SW480 (cell line): ENCODE results near the gene KCNMB1.

Source experiments
- DNase-seq: peaks from one replicate; pipeline ENCODE4 v3.0.0-alpha.2; 2016; ENCODE audit warnings: low spot score

Gene KCNMB1

GRCh38 chr5:170341545-170341944 lies 47.6 kb downstream of the KCNMB1 start:
- DNase-seq: no peak

GRCh38 chr5:170339780-170340167 lies 49.4 kb downstream of the KCNMB1 start:
- no peak for DNase-seq

GRCh38 chr5:170338933-170339779 lies 50.0 kb downstream of the KCNMB1 start:
- DNase-seq: no peak

DNA sequence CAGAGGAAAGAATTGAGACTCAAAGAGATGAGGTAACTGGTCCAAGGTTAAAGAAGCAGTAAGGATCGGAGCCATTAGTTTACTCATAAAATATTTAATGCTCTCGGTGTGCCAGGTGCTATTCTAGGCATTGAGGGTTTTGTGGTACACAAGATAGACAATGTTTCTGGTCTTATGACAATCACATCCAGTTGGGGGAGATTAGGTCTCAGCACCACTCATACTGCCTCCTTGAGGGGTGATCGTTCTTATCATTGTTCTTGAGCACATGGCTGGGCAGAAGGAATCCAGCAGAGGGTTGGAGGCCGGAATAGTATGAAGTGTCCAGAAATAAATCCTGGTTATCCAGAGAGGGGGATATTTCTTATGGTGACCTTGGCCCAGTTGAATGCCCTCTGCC lies 50.9 kb downstream of the KCNMB1 start:
- no peak for DNase-seq

GRCh38 chr5:170337045-170337733 lies 52.0 kb downstream of the KCNMB1 start:
- DNase-seq: no peak

DNA sequence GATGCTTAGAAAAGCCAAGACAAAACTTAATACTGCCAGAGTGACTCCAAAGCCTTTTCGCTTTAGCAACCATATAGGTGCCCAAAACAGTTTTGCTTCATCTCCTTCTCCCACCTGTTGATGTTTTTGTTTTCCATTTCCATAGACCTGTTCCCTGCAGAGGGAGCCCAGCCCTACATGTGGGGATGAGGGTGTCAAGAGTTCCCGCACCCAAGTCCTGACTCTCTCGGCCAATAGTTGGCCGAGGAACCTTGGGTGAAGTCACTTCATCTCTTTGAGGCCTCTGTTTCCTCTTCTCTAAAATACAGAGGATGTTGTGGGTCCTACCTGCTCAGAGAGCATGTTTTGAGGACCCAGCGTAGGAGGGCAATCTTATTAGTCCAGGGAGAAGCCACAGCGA lies 53.1 kb downstream of the KCNMB1 start:
- no peak for DNase-seq

- DNase-seq: no peak
Measured at GRCh38 chr5:170334626-170335025, 54.5 kb downstream of the KCNMB1 start.

DNA sequence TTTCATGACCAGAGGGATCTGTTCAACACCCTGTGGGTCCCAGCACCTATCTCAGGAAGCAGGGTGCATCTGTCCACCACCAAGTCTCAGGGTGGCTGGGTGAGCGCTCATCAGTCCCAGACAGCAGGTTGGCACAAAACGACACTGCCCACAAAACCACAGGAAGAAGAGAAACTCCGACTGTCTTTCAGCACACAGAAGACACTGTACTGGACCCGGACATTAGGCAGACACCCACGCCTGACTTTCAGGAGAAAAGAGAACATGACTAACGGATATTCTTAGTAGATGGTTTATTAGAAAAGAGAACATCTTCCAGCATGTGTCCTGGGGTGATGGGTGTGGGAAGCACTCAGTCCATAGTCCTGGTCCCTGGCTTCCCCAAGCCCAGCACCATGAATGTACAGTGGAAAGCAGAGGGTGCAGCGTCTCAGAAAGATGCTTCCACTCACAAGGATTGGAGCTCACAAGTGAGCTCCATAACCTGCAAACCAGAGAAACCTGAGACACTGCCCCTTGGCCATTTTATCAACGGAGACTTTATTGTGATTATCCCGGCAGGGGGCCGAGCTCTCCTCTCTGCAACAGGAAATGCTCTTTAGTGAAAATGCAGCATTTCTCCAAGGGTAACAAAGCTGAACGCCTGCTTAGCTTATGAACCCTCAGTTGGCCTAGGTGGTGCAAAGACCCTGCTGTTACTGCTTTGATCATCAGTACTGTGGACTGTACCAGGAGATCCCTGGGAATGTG lies 55.8 kb downstream of the KCNMB1 start:
- DNase-seq: no peak

GRCh38 chr5:170332058-170332457 lies 57.1 kb downstream of the KCNMB1 start:
- DNase-seq: no peak

- DNase-seq: no peak
Measured at GRCh38 chr5:170330568-170331054, 58.6 kb downstream of the KCNMB1 start.

DNA sequence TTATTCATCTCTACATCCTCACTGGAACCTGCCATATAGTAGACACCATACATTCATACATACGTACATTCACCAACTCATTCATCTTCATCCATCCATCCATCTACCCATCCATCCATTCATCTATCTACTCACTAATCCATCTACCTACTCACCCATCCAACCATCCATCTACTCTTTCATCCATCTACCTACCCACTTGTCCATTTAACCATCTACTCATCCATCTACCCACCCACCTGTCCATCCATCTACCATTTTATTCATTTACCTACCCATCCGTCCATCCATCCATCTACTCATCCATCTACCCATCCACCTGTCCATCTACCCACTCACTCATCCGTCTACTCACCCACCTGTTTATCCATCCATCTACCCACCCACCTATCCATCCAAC lies 59.6 kb downstream of the KCNMB1 start:
- DNase-seq: no peak

DNA sequence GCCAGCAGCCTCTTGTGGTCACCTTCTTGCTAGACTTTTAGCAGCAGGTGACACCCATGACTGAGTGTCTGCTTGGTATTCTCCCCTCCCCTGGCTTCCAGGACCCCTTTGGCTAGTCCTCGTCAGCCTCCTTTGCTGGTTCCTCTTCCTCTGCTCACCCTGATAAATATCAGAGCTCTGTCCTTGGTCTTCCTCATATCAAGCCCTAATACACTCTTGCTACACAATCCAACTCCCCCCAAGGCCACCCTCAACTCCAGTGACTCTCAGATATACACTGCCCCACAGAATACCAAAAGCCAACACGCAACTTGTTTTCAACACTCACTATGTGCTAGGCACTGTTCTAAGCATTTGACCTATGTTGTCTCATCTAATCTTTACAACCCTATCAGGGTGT lies 61.3 kb downstream of the KCNMB1 start:
- DNase-seq: no peak

DNA sequence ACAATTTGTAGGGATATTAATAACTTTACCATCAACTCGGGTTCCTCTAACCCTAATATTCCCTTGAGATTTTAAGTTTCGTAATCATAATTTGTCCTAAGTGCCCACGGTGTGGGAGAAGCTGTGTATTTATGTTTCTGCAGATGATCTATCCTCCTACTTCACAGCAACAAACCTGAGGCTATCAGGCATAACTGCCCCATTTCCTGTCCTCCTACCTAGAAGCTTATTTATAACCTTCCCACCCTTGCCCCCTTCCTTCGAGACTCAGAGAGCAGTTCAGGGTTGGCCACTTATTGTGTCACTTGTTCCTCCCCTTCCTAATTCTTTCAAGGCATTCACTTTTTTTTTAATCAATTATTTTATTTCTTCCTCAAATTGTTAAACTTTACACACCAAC lies 62.0 kb downstream of the KCNMB1 start:
- no peak for DNase-seq
